Glutamatergic neuron (in vitro differentiated cells): ENCODE measurements around the gene HTT-AS. TPM values are rescaled to one million over a fixed set of nuclear protein-coding genes. Genes with fewer than 3 reads are reported as not detected.

Source experiments
- DNase-seq: peaks from one replicate; pipeline ENCODE4 v3.0.0; 2022
- H3K27ac Mint-ChIP-seq: one replicate; pipeline ENCODE4 v1.8.0; 2020; ENCODE audit warnings: mild to moderate bottlenecking, mixed read lengths, inconsistent platforms; ENCODE audit not compliant: unreplicated experiment
- H3K27me3 Mint-ChIP-seq: one replicate; pipeline ENCODE4 v1.8.0; 2020; ENCODE audit warnings: mild to moderate bottlenecking, moderate library complexity, mixed read lengths, inconsistent platforms; ENCODE audit not compliant: unreplicated experiment
- H3K36me3 Mint-ChIP-seq: one replicate; pipeline ENCODE4 v1.8.0; 2020; ENCODE audit warnings: mild to moderate bottlenecking, mixed read lengths, inconsistent platforms; ENCODE audit not compliant: unreplicated experiment
- H3K4me1 Mint-ChIP-seq: one replicate; pipeline ENCODE4 v1.8.0; 2020; ENCODE audit warnings: mild to moderate bottlenecking, low read depth, mixed read lengths, inconsistent platforms; ENCODE audit not compliant: unreplicated experiment
- H3K4me3 Mint-ChIP-seq: one replicate; pipeline ENCODE4 v1.8.0; 2020; ENCODE audit warnings: mild to moderate bottlenecking, mixed read lengths, inconsistent platforms; ENCODE audit not compliant: unreplicated experiment
- H3K9me3 Mint-ChIP-seq: one replicate; pipeline ENCODE4 v1.8.0; 2020; ENCODE audit warnings: mild to moderate bottlenecking, moderate library complexity, mixed read lengths, inconsistent platforms; ENCODE audit not compliant: unreplicated experiment
- total RNA-seq: library from RNA; stranded (reverse); fragmentation: NEBNext Ultra II Directional; extraction: Animal tissue kit (Norgen Biotek cat#: 25700); gene quantifications from one replicate; pipeline ENCODE4 v1.2.1, GENCODE V29; 2021; ENCODE audit not compliant: unreplicated experiment
- TF ChIP-seq, protein P1 (sequence below): fragments of 200-600 bp; sonication (generic); IDR thresholded peaks from one replicate; pipeline ENCODE4 v1.5.0; 2021; ENCODE audit not compliant: partially characterized antibody, unreplicated experiment

HTT-AS gene
- total RNA-seq, 1 donor from 2014 or later: not detected

- peaks cover 5% of the 10 kb centered on the region for H3K27me3 Mint-ChIP-seq
- H3K9me3 Mint-ChIP-seq: peaks cover 3% of the 10 kb centered on the region
- H3K4me1 Mint-ChIP-seq: peaks cover 13% of the 10 kb centered on the region
- H3K36me3 Mint-ChIP-seq: peaks cover 6% of the 10 kb centered on the region
- no peak for DNase-seq
- peak overlapping the region; percentile 33 for H3K4me3 Mint-ChIP-seq
- TF ChIP-seq, protein P1, sequence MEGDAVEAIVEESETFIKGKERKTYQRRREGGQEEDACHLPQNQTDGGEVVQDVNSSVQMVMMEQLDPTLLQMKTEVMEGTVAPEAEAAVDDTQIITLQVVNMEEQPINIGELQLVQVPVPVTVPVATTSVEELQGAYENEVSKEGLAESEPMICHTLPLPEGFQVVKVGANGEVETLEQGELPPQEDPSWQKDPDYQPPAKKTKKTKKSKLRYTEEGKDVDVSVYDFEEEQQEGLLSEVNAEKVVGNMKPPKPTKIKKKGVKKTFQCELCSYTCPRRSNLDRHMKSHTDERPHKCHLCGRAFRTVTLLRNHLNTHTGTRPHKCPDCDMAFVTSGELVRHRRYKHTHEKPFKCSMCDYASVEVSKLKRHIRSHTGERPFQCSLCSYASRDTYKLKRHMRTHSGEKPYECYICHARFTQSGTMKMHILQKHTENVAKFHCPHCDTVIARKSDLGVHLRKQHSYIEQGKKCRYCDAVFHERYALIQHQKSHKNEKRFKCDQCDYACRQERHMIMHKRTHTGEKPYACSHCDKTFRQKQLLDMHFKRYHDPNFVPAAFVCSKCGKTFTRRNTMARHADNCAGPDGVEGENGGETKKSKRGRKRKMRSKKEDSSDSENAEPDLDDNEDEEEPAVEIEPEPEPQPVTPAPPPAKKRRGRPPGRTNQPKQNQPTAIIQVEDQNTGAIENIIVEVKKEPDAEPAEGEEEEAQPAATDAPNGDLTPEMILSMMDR: no peak
- H3K27ac Mint-ChIP-seq: peak overlapping the region; percentile 39
Observed at GRCh38 chr4:3016961-3017360, 57.4 kb downstream of the HTT-AS start.

GRCh38 chr4:3013839-3014350, 60.4 kb downstream of the HTT-AS start:
- Mint-ChIP-seq H3K27ac (no peak overlapping the region), H3K4me3 (no peak overlapping the region), H3K36me3 (no peaks in the 10 kb centered on the region), H3K9me3 (peaks cover 3% of the 10 kb centered on the region), H3K27me3 (peaks cover 2% of the 10 kb centered on the region), H3K4me1 (peaks cover 13% of the 10 kb centered on the region)
- DNase-seq: no peak
- TF ChIP-seq, protein P1: no peak

Other genes with a start within 250 kb of the HTT-AS start
- gene ADD1, start 230.7 kb downstream of the HTT-AS start, total RNA-seq: 276 TPM
- 17.2 TPM for gene NOP14, start 111.1 kb downstream of the HTT-AS start, total RNA-seq
- gene GRK4, start 111.0 kb downstream of the HTT-AS start, total RNA-seq: 34.5 TPM
- 107 TPM for gene HTT, start 143 bp upstream of the HTT-AS start, total RNA-seq
- gene MSANTD1, start 174.6 kb upstream of the HTT-AS start, total RNA-seq: 2.6 TPM
- 107 TPM for gene RGS12, start 218.5 kb upstream of the HTT-AS start, total RNA-seq